GM23338 (cell line): Measurements from ENCODE around the gene TSPAN4. TPM values are rescaled to one million over a fixed set of nuclear protein-coding genes. Genes with fewer than 3 reads are reported as not detected.
A peak's percentile ranks its signal among the peaks of the same experiment; 100 is the strongest.

ENCODE experiments used
- ATAC-seq: fragments of 200-7000 bp; cut with Tn5 transposase; 3 replicates; pipeline ENCODE4 v1.9.1; 2020
- DNase-seq: peaks from one replicate; pipeline ENCODE4 v3.0.0-alpha.2; 2015; ENCODE audit warnings: low spot score
- H2AFZ ChIP-seq: fragments of 200-600 bp; sonication (generic); 2 replicates; pipeline ENCODE4 v1.8.0; 2016; ENCODE audit warnings: antibody characterized with exemption, mild to moderate bottlenecking, moderate library complexity
- H3F3A ChIP-seq: fragments of 200-600 bp; sonication (generic); replicated peaks from 2 replicates; pipeline ENCODE4 v1.8.0; 2017; ENCODE audit warnings: antibody characterized with exemption, mixed run types, low read depth
- H3K27ac ChIP-seq: fragments of 200-600 bp; sonication (generic); 2 replicates; pipeline ENCODE4 v1.6.1; 2016; ENCODE audit warnings: low read depth
- H3K27me3 ChIP-seq: fragments of 200-600 bp; sonication (generic); 2 replicates; pipeline ENCODE4 v1.8.0; 2016; ENCODE audit warnings: mild to moderate bottlenecking, mixed run types, moderate library complexity; ENCODE audit not compliant: insufficient read depth
- H3K36me3 ChIP-seq: fragments of 200-600 bp; sonication (generic); 2 replicates; pipeline ENCODE4 v1.8.0; 2016; ENCODE audit warnings: mild to moderate bottlenecking; ENCODE audit not compliant: insufficient read depth
- H3K4me1 ChIP-seq: fragments of 200-600 bp; sonication (generic); 2 replicates; pipeline ENCODE4 v1.8.0; 2016; ENCODE audit warnings: mild to moderate bottlenecking, moderate library complexity; ENCODE audit not compliant: insufficient read depth
- H3K4me2 ChIP-seq: fragments of 200-600 bp; sonication (generic); 2 replicates; pipeline ENCODE4 v1.7.1; 2017; ENCODE audit warnings: mixed run types
- H3K4me3 ChIP-seq: fragments of 200-600 bp; sonication (generic); 2 replicates; pipeline ENCODE4 v1.6.1; 2016; ENCODE audit warnings: mixed run types
- H3K79me2 ChIP-seq: fragments of 200-600 bp; sonication (generic); replicated peaks from 2 replicates; pipeline ENCODE4 v1.8.0; 2017; ENCODE audit warnings: mild to moderate bottlenecking; ENCODE audit not compliant: insufficient read depth
- H3K9me2 ChIP-seq: fragments of 200-600 bp; sonication (generic); 2 replicates; pipeline ENCODE4 v1.8.0; 2017; ENCODE audit not compliant: insufficient read depth
- H4K20me1 ChIP-seq: fragments of 200-600 bp; sonication (generic); replicated peaks from 2 replicates; pipeline ENCODE4 v1.8.0; 2017; ENCODE audit warnings: mild to moderate bottlenecking; ENCODE audit not compliant: insufficient read depth
- H3K27ac Mint-ChIP-seq: 2 replicates; pipeline ENCODE4 v1.8.0; 2020; ENCODE audit warnings: inconsistent platforms, mild to moderate bottlenecking, moderate library complexity, mixed read lengths
- H3K27me3 Mint-ChIP-seq: 3 replicates; pipeline ENCODE4 v1.8.0; 2022; ENCODE audit warnings: low read depth, mild to moderate bottlenecking, moderate library complexity, mixed read lengths, inconsistent platforms; ENCODE audit not compliant: insufficient read depth, poor library complexity
- H3K36me3 Mint-ChIP-seq: 3 replicates; pipeline ENCODE4 v1.8.0; 2021; ENCODE audit warnings: low read depth, mild to moderate bottlenecking, inconsistent platforms, moderate library complexity, mixed read lengths
- H3K4me1 Mint-ChIP-seq: 3 replicates; pipeline ENCODE4 v1.8.0; 2020; ENCODE audit warnings: mild to moderate bottlenecking, inconsistent platforms, mixed read lengths
- H3K4me3 Mint-ChIP-seq: 3 replicates; pipeline ENCODE4 v1.8.0; 2021; ENCODE audit warnings: moderate library complexity, mild to moderate bottlenecking, inconsistent platforms, mixed read lengths
- H3K9me3 Mint-ChIP-seq: 3 replicates; pipeline ENCODE4 v1.8.0; 2020; ENCODE audit warnings: moderate library complexity, mild to moderate bottlenecking, inconsistent platforms, mixed read lengths
- CREB1 ChIP-seq: fragments of 250-450 bp; sonication (Bioruptor Pico); IDR thresholded peaks from 2 replicates; pipeline ENCODE4 v1.5.0; 2020; ENCODE audit warnings: low read depth, mild to moderate bottlenecking, moderate library complexity
- CTCF ChIP-seq, 2 experiments: fragments of 200-600 bp in 1 of 2; sonication (generic) in 1 of 2; conservative IDR thresholded peaks; 2 replicates each; pipeline versions ENCODE4 v1.5.1 to v1.6.1; 2016 to 2017; ENCODE audit warnings: antibody characterized with exemption in 2 of 2, low read depth in 2 of 2, mild to moderate bottlenecking in 2 of 2, moderate library complexity in 1 of 2
- ETS1 ChIP-seq: IDR thresholded peaks from 2 replicates; pipeline ENCODE4 v1.6.1; 2016; ENCODE audit warnings: antibody characterized with exemption
- EZH2 ChIP-seq: fragments of 200-600 bp; sonication (generic); IDR thresholded peaks from one replicate; pipeline ENCODE4 v1.8.0; 2017; ENCODE audit warnings: antibody characterized with exemption, mild to moderate bottlenecking, low read depth; ENCODE audit not compliant: unreplicated experiment
- EZH2phosphoT487 ChIP-seq: fragments of 200-600 bp; sonication (generic); IDR thresholded peaks from one replicate; pipeline ENCODE4 v1.8.1; 2018; ENCODE audit warnings: antibody characterized with exemption; ENCODE audit not compliant: unreplicated experiment
- JUNB ChIP-seq: IDR thresholded peaks from one replicate; pipeline ENCODE4 v1.6.1; 2016; ENCODE audit warnings: antibody characterized with exemption; ENCODE audit not compliant: unreplicated experiment
- POLR2AphosphoS5 ChIP-seq: IDR thresholded peaks from 2 replicates; pipeline ENCODE4 v1.6.1; 2016; ENCODE audit warnings: antibody characterized with exemption, low read depth
- REST ChIP-seq: IDR thresholded peaks from one replicate; pipeline ENCODE4 v1.6.1; 2018; ENCODE audit warnings: antibody characterized with exemption; ENCODE audit not compliant: unreplicated experiment
- STAT1 ChIP-seq: IDR thresholded peaks from one replicate; pipeline ENCODE4 v1.6.1; 2016; ENCODE audit warnings: antibody characterized with exemption; ENCODE audit not compliant: unreplicated experiment
- ZNF114 ChIP-seq: fragments of 250-450 bp; sonication (Bioruptor Pico); IDR thresholded peaks from 2 replicates; pipeline ENCODE4 v1.5.0; 2020; ENCODE audit warnings: mild to moderate bottlenecking, moderate library complexity
- ZNF331 ChIP-seq: fragments of 250-450 bp; sonication (Bioruptor Pico); IDR thresholded peaks from 2 replicates; pipeline ENCODE4 v1.5.0; 2020; ENCODE audit warnings: low read depth, mild to moderate bottlenecking, moderate library complexity
- ZNF462 ChIP-seq: fragments of 250-450 bp; sonication (Bioruptor Pico); IDR thresholded peaks from 2 replicates; pipeline ENCODE4 v1.5.0; 2020; ENCODE audit warnings: mild to moderate bottlenecking, moderate library complexity
- polyA plus RNA-seq: library from polyadenylated mRNA; unstranded; fragments of >200 nt; fragmentation: Nextera tagmentation; extraction: Ambion mirVana; gene quantifications from 2 replicates; pipeline ENCODE4 v1.2.1, GENCODE V29; 2016
- total RNA-seq: library from RNA; depleted of rRNA; stranded (reverse); fragments of >200 nt; shearing (Covaris generic); gene quantifications from 2 replicates; pipeline ENCODE4 v1.2.3, GENCODE V29; 2014

Gene TSPAN4
- total and polyA plus RNA-seq, 2 experiments from 2014 or later = 76.8 to 150 TPM

- TF ChIP-seq CTCF (conservative IDR thresholded peaks at IDR 0.05; ENCODE audit: low read depth in 2 of 2) = no peak
Observed at GRCh38 chr11:803467-803742, 39.2 kb upstream of the TSPAN4 start (continued).

GRCh38 chr11:803770-804598, 38.7 kb upstream of the TSPAN4 start:
- Mint-ChIP-seq H3K4me1 (peaks cover 7% of the 10 kb centered on the region; the same call in 2 of the 3 replicates), H3K27me3 (peaks cover 20% of the 10 kb centered on the region), H3K36me3 (peaks cover 2% of the 10 kb centered on the region; the same call in 1 of the 3 replicates), H3K4me3 (peak overlapping the region; percentile 76), H3K27ac (no peak overlapping the region; the same call in 1 of the 2 replicates), H3K9me3 (no peaks in the 10 kb centered on the region)
- DNase-seq (no peak), ATAC-seq (peak; percentile 0; the same call in 1 of the 3 replicates)
- no peaks in the 10 kb centered on the region for H4K20me1 ChIP-seq
- peaks cover 7% of the 10 kb centered on the region; the same call in 1 of the 2 replicates for H3K4me1 ChIP-seq
- peak overlapping the region; percentile 96 for H3K4me2 ChIP-seq
- peak overlapping the region; percentile 74 for H3K4me3 ChIP-seq
- H3F3A ChIP-seq = peaks cover 22% of the 10 kb centered on the region; the same call in 1 of the 2 replicates
- no peak overlapping the region for H3K27ac ChIP-seq
- peaks cover 17% of the 10 kb centered on the region for H3K79me2 ChIP-seq
- H3K27me3 ChIP-seq = no peaks in the 10 kb centered on the region
- H3K36me3 ChIP-seq = no peaks in the 10 kb centered on the region
- H3K9me2 ChIP-seq = no peaks in the 10 kb centered on the region
- no peak overlapping the region for H2AFZ ChIP-seq
- TF ChIP-seq EZH2phosphoT487 (no peak), ETS1 (no peak), REST (no peak), STAT1 (no peak), ZNF331 (CRISPR knock-in tag) (no peak), JUNB (no peak), EZH2 (no peak), POLR2AphosphoS5 (no peak), ZNF462 (no peak), CREB1 (CRISPR knock-in tag) (no peak), ZNF114 (CRISPR knock-in tag) (no peak)
